IPS-NIHi11 (cell line): ENCODE measurements around the gene SERPINB12.

Experiments
- DNase-seq: peaks from one replicate; pipeline ENCODE4 v3.0.0; 2012; ENCODE audit warnings: mixed read lengths, low spot score

SERPINB12 gene

GRCh38 chr18:63550068-63550467, 7.9 kb downstream of the SERPINB12 start:
- no peak for DNase-seq

DNA sequence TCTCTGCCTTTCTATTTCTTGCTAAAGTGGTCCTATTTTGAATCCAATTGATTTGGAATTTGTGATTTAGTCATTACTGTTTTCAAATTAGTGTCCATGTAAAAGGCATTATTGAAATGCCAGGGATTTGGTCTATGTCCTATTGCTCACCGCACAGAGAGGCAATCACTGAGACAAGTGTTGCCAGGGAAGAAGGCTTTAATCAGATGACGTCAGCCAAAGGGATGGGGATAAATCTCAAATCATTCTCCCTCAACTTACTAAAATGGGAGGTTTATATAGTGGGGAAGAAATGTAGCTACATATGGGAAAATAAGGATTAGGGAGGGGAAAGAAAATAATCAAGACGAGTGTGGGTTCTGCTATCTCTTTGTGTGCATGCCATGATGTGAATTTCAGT, 9.6 kb downstream of the SERPINB12 start:
- DNase-seq = no peak

- DNase-seq = no peak
These were observed 10.4 kb downstream of the SERPINB12 start for GRCh38 chr18:63552581-63552980.

DNA sequence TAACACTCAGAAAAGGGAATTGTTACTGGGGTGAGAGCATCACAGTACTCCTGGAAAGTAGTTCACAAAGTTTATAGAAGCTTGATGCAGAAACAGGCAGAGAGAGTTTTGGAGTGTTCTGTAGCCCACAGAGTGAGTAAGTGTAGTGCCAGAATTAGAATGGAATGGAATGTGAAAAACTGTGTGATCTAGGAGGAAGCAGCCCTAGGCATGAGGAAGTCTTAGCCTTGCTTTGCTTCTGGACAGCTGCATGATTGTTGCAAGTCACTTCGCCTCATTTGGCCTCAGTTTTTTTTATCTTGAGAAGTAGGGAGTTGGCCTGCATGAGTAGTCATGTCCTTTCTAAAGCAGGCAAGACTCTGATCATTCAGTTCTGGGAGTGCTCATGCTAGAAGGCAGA, 10.9 kb downstream of the SERPINB12 start:
- no peak for DNase-seq

DNA sequence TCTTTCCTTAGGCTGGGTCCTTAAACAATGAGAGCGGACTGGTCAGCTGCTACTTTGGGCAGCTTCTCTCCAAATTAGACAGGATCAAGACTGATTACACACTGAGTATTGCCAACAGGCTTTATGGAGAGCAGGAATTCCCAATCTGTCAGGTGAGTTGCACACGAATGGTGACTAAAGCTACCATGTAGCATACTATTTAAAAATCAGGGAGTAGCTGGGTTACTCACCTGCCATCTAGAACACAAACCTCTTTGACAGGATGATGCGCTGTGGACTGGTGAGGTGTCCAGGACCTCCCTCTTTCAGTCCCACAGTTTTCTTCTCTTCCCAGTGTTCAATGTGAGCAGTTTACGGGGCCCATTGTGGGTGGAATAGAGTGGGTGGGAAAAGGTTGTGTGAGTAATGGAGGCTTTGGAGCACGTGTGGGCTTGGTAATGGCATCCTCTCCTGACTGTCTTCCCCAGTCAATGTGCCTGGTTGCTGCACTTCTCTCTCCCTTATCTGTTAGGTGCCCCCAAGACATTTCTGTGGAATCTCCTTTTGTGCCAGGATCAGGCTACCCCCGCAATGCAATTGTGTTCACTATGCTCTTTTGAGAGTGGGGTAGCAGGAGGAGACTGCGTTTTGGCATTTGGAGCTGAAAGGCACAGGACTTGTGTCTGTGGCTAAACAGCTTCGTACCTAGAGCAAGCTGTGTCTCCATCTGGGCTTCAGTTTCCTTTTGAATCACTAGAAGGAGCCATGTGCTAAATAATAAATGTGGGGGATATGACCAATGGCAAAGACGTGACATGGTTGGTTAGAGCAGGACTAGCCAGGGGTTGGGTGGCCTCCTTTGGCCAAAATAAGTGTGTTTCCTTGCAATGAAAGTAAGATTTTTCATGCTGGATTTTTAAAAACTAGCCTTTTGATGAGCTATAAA, 17.7 kb downstream of the SERPINB12 start:
- DNase-seq = no peak

DNA sequence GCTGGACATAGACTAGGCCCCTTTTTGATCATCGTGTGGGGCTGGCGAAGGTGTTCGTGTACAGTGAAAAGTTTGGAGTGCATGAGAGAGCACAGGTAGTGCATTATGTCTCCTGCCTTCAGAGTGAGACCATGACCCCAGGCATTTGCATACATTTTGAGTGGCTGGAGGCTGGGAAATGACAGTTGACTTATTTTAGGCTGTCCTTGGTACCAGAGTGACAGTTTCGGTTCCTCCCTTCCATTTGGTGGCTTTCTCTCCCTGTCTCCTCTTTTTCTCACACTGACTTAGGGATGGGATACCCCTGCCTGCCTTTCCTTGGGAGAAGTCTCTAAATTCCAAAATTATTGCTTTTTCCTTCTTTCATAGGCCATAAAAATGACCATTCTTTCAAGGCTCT, 20.1 kb downstream of the SERPINB12 start:
- no peak for DNase-seq

GRCh38 chr18:63564021-63564420, 21.9 kb downstream of the SERPINB12 start:
- DNase-seq = no peak

- no peak for DNase-seq
These were observed 22.4 kb downstream of the SERPINB12 start for GRCh38 chr18:63564561-63564960.

GRCh38 chr18:63567276-63567675, 25.1 kb downstream of the SERPINB12 start:
- no peak for DNase-seq

GRCh38 chr18:63567825-63568224, 25.7 kb downstream of the SERPINB12 start:
- DNase-seq = no peak

DNA sequence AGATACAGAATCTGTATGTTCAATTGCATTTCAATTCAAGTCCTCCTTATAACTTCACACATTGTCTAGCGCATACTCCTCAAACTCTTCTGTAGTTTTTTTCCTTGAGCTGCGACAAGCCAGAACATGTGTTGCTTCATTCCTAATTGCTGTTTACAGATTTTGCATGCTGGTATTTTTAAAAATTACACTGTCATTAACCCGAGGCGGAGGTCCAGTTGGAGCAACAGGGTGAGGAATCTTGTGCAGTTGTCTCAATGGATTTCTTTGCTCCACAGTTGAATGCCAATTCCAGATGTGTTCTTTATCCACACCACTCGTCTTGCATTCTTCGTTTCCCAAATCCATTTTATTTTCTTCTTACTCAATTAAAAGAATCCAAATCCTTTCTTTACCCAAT, 28.6 kb downstream of the SERPINB12 start:
- DNase-seq = no peak

DNA sequence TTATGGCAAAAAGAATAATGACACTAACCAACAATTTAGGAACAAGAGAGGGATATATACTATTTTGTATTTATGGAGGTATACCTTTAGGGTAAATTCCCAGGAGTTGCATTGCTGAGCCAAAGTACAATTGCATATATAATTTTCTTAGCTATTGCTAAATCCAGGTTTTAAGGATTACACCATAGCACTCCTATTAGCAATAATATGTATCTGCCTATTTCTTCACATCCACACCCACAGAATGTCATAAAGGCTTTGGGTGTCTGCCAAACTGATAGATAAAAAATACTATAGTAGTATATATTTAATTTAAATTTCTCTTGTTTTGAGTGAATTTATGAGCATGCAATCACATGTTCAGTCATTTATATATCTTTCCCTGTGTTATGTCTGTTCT, 33.5 kb downstream of the SERPINB12 start:
- DNase-seq = no peak

- peak; percentile 39 for DNase-seq
These were observed 36.3 kb downstream of the SERPINB12 start for GRCh38 chr18:63578357-63578958.

- no peak for DNase-seq
These were observed 37.4 kb downstream of the SERPINB12 start for GRCh38 chr18:63579616-63580015.

DNA sequence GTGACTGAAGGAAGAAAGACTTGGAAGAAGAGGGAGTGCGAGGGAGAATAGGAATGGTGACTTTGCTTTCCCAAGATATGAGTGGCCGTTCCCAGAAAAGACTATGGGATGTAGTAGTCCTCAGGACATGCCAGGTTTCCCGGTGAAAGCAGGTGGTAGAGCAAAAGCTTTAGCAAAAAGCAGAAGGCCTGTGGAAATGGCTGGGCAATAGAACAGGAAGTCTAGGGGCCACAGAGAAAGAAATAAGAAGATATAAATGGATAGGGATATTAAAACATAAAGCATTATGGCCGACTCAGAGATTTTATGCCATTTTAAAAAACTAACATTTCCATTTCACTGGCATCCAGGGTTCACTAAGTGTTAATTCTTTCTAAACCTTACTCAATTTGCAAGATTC, 43.8 kb downstream of the SERPINB12 start:
- no peak for DNase-seq

DNA sequence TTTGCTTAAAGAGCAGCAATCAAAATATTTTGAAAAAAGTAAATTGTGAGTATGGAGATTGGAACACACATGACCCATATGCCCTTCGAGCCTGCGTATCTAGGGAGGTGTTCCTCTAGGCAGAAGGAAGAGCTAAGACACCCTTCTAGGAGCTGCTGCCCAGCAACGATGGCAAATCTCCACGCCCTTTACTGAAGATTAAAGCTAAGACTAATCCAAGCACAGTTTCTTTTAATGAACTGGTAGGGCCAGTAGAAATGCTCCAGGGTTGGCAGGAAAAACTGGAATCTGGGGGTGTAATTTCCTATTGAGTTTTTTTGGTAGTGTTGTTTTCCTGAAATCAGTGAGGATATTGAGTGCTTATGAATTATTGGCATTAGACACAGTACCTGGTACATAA, 44.3 kb downstream of the SERPINB12 start:
- DNase-seq = no peak

DNA sequence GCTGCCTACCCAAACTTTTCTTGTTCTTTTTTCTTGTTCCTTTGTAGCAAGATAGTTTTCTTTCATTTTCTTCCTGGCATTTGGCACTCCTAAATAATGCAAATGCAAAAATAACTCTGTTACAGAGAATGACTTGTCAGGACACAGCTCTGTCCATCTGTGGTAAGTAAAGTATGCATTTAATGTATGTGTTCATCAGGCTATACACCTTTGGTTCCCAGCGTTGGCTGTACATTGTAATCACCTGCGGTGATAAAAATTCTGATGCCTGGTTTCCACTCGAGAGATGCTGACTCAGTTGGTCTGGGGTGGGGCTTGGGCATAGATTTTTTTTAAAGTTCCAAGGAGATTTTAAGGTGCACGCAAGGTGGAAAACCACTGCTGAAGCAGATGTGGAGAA, 44.8 kb downstream of the SERPINB12 start, which contains the start of gene SERPINB13:
TSS of gene SERPINB13 (plus strand) at position 378 of the 400 bp plus-strand sequence. CDS start 1,325 bp downstream, outside the sequence.
- DNase-seq = no peak

- DNase-seq = no peak
These were observed 46.7 kb downstream of the SERPINB12 start for GRCh38 chr18:63588909-63589308.

GRCh38 chr18:63590373-63590772, 48.2 kb downstream of the SERPINB12 start:
- DNase-seq = no peak

- no peak for DNase-seq
These were observed 49.0 kb downstream of the SERPINB12 start for GRCh38 chr18:63590966-63591695.

GRCh38 chr18:63591725-63592124, 49.6 kb downstream of the SERPINB12 start:
- no peak for DNase-seq

DNA sequence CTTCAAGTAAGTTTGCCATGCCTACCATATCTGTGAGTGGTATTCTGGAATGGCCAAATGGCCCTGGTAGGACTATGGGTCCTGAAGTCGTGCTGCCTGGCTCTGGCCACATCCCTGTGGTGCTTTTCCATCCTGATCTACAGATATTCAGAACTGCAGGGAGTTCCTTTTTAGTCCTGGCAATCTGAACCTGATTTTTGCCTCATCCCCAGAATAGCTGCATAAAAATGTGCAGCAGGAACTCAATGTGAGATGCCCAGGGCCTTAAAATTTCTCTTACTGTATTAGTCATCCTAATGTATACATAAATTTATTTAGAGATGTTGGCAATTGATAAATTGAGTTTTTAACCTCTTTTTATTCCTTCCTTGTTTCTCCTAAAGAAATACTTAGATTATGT, 50.3 kb downstream of the SERPINB12 start:
- no peak for DNase-seq

- no peak for DNase-seq
These were observed 54.8 kb downstream of the SERPINB12 start for GRCh38 chr18:63596964-63597363.
